ENCODE results near the gene PI16. TPM values are rescaled to one million over a fixed set of nuclear protein-coding genes. Genes with fewer than 3 reads are reported as not detected.
A peak's percentile ranks its signal among the peaks of the same experiment; 100 is the strongest.
"Not testable (repeated sequence)": the region's sequence is repeated elsewhere in the genome, so short reads cannot be mapped to it uniquely, and the experiment has no call there.

PI16 gene
- total RNA-seq, 2 experiments from 2014 or later, result not detected

- H3K27ac Mint-ChIP-seq, result no peak overlapping the region
- no peak for DNase-seq
- ChIA-PET POLR2A (no interaction called here), CTCF (no interaction called here)
- no peak overlapping the region for H3K4me3 Mint-ChIP-seq
- no peaks in the 10 kb centered on the region for H3K27me3 Mint-ChIP-seq
- peaks cover 21% of the 10 kb centered on the region for H3K4me1 Mint-ChIP-seq (ENCODE audit: low read depth)
- no peaks in the 10 kb centered on the region for H3K9me3 Mint-ChIP-seq
- no peak for ATAC-seq
- intact Hi-C loops (cut with micrococcal nuclease), result no loop called here
- no peak for TF ChIP-seq CTCF (IDR thresholded peaks at IDR 0.05)
- H3K36me3 Mint-ChIP-seq (ENCODE audit: low read depth), result no peaks in the 10 kb centered on the region
Observed at GRCh38 chr6:36945301-36945700, 9.2 kb upstream of the PI16 start.

GRCh38 chr6:36946526-36946925, 8.0 kb upstream of the PI16 start:
- CTCF ChIA-PET, result interaction anchor here (1.9 kb wide), 1 partner anchor 72 kb away, joined by 6 read pairs; no protein-coding TSS in a partner anchor

GRCh38 chr6:36947570-36948351, 6.8 kb upstream of the PI16 start:
- intact Hi-C loops (cut with micrococcal nuclease), result no loop called here
- TF ChIP-seq CTCF (IDR thresholded peaks at IDR 0.05), result no peak
- CTCF ChIA-PET, result interaction anchor here (1.9 kb wide), 1 partner anchor 70 kb away, joined by 6 read pairs; no protein-coding TSS in a partner anchor
- Mint-ChIP-seq H3K9me3 (no peaks in the 10 kb centered on the region), H3K27me3 (no peaks in the 10 kb centered on the region), H3K4me1 (ENCODE audit: low read depth) (peaks cover 21% of the 10 kb centered on the region), H3K4me3 (no peak overlapping the region), H3K27ac (no peak overlapping the region), H3K36me3 (ENCODE audit: low read depth) (no peaks in the 10 kb centered on the region)
- ATAC-seq (peak; percentile 71), DNase-seq (peak; percentile 48)
- POLR2A ChIA-PET, result interaction anchor here (1.4 kb wide), 1 partner anchor 8 kb away, joined by 4 read pairs; no protein-coding TSS in a partner anchor

More at GRCh38 chr6:36946526-36946925, 8.0 kb upstream of the PI16 start:
- Mint-ChIP-seq H3K27ac (no peak overlapping the region), H3K4me3 (no peak overlapping the region), H3K27me3 (no peaks in the 10 kb centered on the region), H3K9me3 (no peaks in the 10 kb centered on the region), H3K36me3 (ENCODE audit: low read depth) (no peaks in the 10 kb centered on the region), H3K4me1 (ENCODE audit: low read depth) (peaks cover 21% of the 10 kb centered on the region)
- POLR2A ChIA-PET, result no interaction called here
- intact Hi-C loops (cut with micrococcal nuclease), result no loop called here
- TF ChIP-seq CTCF (IDR thresholded peaks at IDR 0.05), result no peak
- ATAC-seq (no peak), DNase-seq (no peak)

- intact Hi-C loops (cut with micrococcal nuclease); CTCF ChIA-PET; H3K27ac Mint-ChIP-seq; H3K4me3 Mint-ChIP-seq; DNase-seq; H3K36me3 Mint-ChIP-seq (ENCODE audit: low read depth); H3K9me3 Mint-ChIP-seq; ATAC-seq; H3K27me3 Mint-ChIP-seq: not testable (repeated sequence)
- POLR2A ChIA-PET, result interaction anchor here (0.5 to 1.6 kb wide), 3 partner anchors 22 to 71 kb away, joined by 3 to 4 read pairs (median 3); no protein-coding TSS in a partner anchor
- peaks cover 29% of the 10 kb centered on the region for H3K4me1 Mint-ChIP-seq (ENCODE audit: low read depth)
Observed at GRCh38 chr6:36949076-36949475, 5.5 kb upstream of the PI16 start.

GRCh38 chr6:36949636-36950035, 4.9 kb upstream of the PI16 start:
- Mint-ChIP-seq H3K9me3 (no peaks in the 10 kb centered on the region), H3K27ac (no peak overlapping the region), H3K27me3 (no peaks in the 10 kb centered on the region), H3K4me3 (no peak overlapping the region), H3K36me3 (ENCODE audit: low read depth) (no peaks in the 10 kb centered on the region), H3K4me1 (ENCODE audit: low read depth) (peaks cover 32% of the 10 kb centered on the region)
- CTCF ChIA-PET, result no interaction called here
- no peak for TF ChIP-seq CTCF (IDR thresholded peaks at IDR 0.05)
- intact Hi-C loops (cut with micrococcal nuclease), result no loop called here
- no peak for ATAC-seq
- DNase-seq, result no peak
- POLR2A ChIA-PET, result interaction anchor here (0.5 to 1.6 kb wide), 3 partner anchors 15 to 72 kb away, joined by 3 to 4 read pairs (median 3); no protein-coding TSS in a partner anchor

All from activated CD8-positive, alpha-beta T cell treated with anti-CD3 and anti-CD28 coated beads for 36 hours (primary cell).